ENCODE results near the gene SLC22A4. TPM values are rescaled to one million over a fixed set of nuclear protein-coding genes. Genes with fewer than 3 reads are reported as not detected.

SLC22A4 gene
- total and polyA plus RNA-seq, 2 experiments from 2014 or later, result 24.0 to 26.0 TPM

GRCh38 chr5:132298298-132299212 lies 4.4 kb downstream of the SLC22A4 start:
- H2AFZ ChIP-seq, result no peak overlapping the region
- peaks cover 84% of the 10 kb centered on the region for H3K79me2 ChIP-seq (ENCODE audit: insufficient read depth)
- H3K9me3 ChIP-seq (ENCODE audit: low read depth), result no peaks in the 10 kb centered on the region
- in situ Hi-C loops (cut with MboI), result no loop called here
- H3K27me3 ChIP-seq (replicated peaks; ENCODE audit: insufficient read depth), result no peaks in the 10 kb centered on the region
- H3K4me1 ChIP-seq (ENCODE audit: insufficient read depth), result peaks cover 15% of the 10 kb centered on the region; the same call in 1 of the 2 replicates
- WGBS, 2 experiments (ENCODE audit: low coverage in 1 of 2, low lambda C conversion rate in 2 of 2, missing lambda C conversion rate in 2 of 2), result 77 to 79% methylated on average over 6 of the region's 6 CpGs
- TF ChIP-seq EZH2 (IDR thresholded peaks at IDR 0.05; ENCODE audit: insufficient read depth, poor library complexity, severe bottlenecking) (no peak), EZH2phosphoT487 (IDR thresholded peaks at IDR 0.05; ENCODE audit: insufficient read depth, low read depth) (no peak)
- no peak for DNase-seq
- H3K4me3 ChIP-seq, result no peak overlapping the region
- no peak overlapping the region for H3K27ac ChIP-seq
- H3K4me2 ChIP-seq (ENCODE audit: unreplicated experiment), result no peak overlapping the region
- no peak overlapping the region for H3K9ac ChIP-seq
- H3F3A ChIP-seq (ENCODE audit: insufficient read depth), result 0 out of 2 replicates have a peak, but pooled peaks cover 5% of the 10 kb centered on the region
- H3K36me3 ChIP-seq (ENCODE audit: low read depth), result no peaks in the 10 kb centered on the region
- no peaks in the 10 kb centered on the region for H3K9me2 ChIP-seq (ENCODE audit: insufficient read depth)
- no peaks in the 10 kb centered on the region for H4K20me1 ChIP-seq (ENCODE audit: insufficient read depth)

GRCh38 chr5:132299917-132300316 lies 5.7 kb downstream of the SLC22A4 start:
- WGBS, 2 experiments (ENCODE audit: low coverage in 1 of 2, low lambda C conversion rate in 2 of 2, missing lambda C conversion rate in 2 of 2), result 66 to 71% methylated on average over 2 of the region's 2 CpGs
- Histone ChIP-seq H3K9me3 (ENCODE audit: low read depth) (no peaks in the 10 kb centered on the region), H3K4me1 (ENCODE audit: insufficient read depth) (peaks cover 15% of the 10 kb centered on the region; the same call in 1 of the 2 replicates), H2AFZ (no peak overlapping the region), H3K4me2 (ENCODE audit: unreplicated experiment) (no peak overlapping the region), H3K36me3 (ENCODE audit: low read depth) (no peaks in the 10 kb centered on the region), H3K27me3 (replicated peaks; ENCODE audit: insufficient read depth) (no peaks in the 10 kb centered on the region), H3K4me3 (no peak overlapping the region), H3K27ac (no peak overlapping the region), H3K9me2 (ENCODE audit: insufficient read depth) (no peaks in the 10 kb centered on the region), H3K9ac (no peak overlapping the region), H4K20me1 (ENCODE audit: insufficient read depth) (no peaks in the 10 kb centered on the region), H3F3A (ENCODE audit: insufficient read depth) (0 out of 2 replicates have a peak, but pooled peaks cover 5% of the 10 kb centered on the region), H3K79me2 (ENCODE audit: insufficient read depth) (peaks cover 98% of the 10 kb centered on the region)
- DNase-seq, result peak; percentile 46
- in situ Hi-C loops (cut with MboI), result no loop called here
- TF ChIP-seq EZH2phosphoT487 (IDR thresholded peaks at IDR 0.05; ENCODE audit: insufficient read depth, low read depth) (no peak), EZH2 (IDR thresholded peaks at IDR 0.05; ENCODE audit: insufficient read depth, poor library complexity, severe bottlenecking) (no peak)

- H4K20me1 ChIP-seq (ENCODE audit: insufficient read depth), result no peaks in the 10 kb centered on the region
- 0 out of 2 replicates have a peak, but pooled peaks cover 5% of the 10 kb centered on the region for H3F3A ChIP-seq (ENCODE audit: insufficient read depth)
- no peaks in the 10 kb centered on the region for H3K36me3 ChIP-seq (ENCODE audit: low read depth)
- H3K79me2 ChIP-seq (ENCODE audit: insufficient read depth), result peaks cover 96% of the 10 kb centered on the region
- no peak for TF ChIP-seq EZH2 (IDR thresholded peaks at IDR 0.05; ENCODE audit: insufficient read depth, poor library complexity, severe bottlenecking)
- no peak for TF ChIP-seq EZH2phosphoT487 (IDR thresholded peaks at IDR 0.05; ENCODE audit: insufficient read depth, low read depth)
- no peak overlapping the region for H3K27ac ChIP-seq
- H2AFZ ChIP-seq, result no peak overlapping the region
- no peak for DNase-seq
- H3K9ac ChIP-seq, result no peak overlapping the region
- WGBS, 2 experiments (ENCODE audit: low coverage in 1 of 2, low lambda C conversion rate in 2 of 2, missing lambda C conversion rate in 2 of 2), result 71 to 73% methylated on average over 6 of the region's 6 CpGs
- in situ Hi-C loops (cut with MboI), result no loop called here
- H3K9me2 ChIP-seq (ENCODE audit: insufficient read depth), result no peaks in the 10 kb centered on the region
- no peak overlapping the region for H3K4me3 ChIP-seq
- no peaks in the 10 kb centered on the region for H3K9me3 ChIP-seq (ENCODE audit: low read depth)
- H3K4me1 ChIP-seq (ENCODE audit: insufficient read depth), result peaks cover 14% of the 10 kb centered on the region; the same call in 1 of the 2 replicates
- no peaks in the 10 kb centered on the region for H3K27me3 ChIP-seq (replicated peaks; ENCODE audit: insufficient read depth)
- no peak overlapping the region for H3K4me2 ChIP-seq (ENCODE audit: unreplicated experiment)
Measured at GRCh38 chr5:132300577-132301343, 6.6 kb downstream of the SLC22A4 start.

Data from GM23248 (cell line).